Inferior parietal cortex (tissue), 1 donor: ENCODE measurements around the gene CAP2.
A peak's percentile ranks its signal among the peaks of the same experiment; 100 is the strongest.

Experiments
- DNase-seq: peaks from one replicate; pipeline ENCODE4 v3.0.0-alpha.2; 2016; ENCODE audit errors: extremely low spot score

Gene CAP2, protein sequence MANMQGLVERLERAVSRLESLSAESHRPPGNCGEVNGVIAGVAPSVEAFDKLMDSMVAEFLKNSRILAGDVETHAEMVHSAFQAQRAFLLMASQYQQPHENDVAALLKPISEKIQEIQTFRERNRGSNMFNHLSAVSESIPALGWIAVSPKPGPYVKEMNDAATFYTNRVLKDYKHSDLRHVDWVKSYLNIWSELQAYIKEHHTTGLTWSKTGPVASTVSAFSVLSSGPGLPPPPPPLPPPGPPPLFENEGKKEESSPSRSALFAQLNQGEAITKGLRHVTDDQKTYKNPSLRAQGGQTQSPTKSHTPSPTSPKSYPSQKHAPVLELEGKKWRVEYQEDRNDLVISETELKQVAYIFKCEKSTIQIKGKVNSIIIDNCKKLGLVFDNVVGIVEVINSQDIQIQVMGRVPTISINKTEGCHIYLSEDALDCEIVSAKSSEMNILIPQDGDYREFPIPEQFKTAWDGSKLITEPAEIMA

DNA sequence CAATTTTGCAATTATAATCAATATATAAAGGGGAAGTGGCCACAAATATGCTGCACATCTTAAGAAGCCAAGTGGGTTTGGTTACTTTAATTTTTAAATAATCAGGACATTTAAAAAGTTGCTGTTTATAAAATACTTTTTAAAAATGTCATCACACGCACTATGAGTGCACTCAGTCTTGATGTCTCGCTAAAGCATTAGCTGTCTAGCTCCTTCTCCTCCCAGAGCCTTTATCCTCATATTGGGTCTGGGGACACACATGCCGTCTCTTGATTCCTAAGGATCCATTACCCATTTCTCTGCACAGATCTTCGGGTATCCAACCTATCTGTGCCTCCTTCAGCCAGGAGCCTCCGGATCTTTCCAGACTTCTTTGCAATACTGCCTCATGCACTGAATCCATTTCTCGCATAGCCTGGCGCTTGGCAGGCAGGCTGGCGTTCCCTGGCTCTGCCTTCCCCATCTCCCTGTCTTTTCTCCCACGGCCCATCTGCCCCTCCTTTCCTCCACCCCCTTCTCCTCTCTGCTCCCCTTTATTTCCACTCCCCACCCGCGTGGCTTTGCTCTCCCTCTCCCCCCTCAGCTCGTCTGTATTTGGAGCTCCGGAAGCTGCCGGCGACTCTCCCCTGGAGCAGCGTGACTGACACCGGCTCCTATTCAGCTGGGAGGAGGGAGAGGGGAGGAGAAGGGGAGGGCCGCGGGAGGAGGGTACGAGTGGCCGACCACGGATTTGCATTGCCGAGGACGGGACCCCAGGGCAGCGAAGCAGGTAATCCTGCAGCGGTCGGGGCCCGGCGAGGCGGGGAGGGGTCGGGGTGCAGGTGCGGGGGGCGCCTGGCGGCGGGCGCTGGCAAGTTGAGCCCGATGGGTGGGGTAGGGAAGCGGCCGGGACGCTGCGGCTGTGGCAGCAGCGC is at the start of gene CAP2:
Gene CAP2, plus strand, starts transcription at position 618 of the 914 bp plus-strand sequence. CDS start 27,961 bp downstream, outside the sequence.
- DNase-seq = peak; percentile 65

DNA sequence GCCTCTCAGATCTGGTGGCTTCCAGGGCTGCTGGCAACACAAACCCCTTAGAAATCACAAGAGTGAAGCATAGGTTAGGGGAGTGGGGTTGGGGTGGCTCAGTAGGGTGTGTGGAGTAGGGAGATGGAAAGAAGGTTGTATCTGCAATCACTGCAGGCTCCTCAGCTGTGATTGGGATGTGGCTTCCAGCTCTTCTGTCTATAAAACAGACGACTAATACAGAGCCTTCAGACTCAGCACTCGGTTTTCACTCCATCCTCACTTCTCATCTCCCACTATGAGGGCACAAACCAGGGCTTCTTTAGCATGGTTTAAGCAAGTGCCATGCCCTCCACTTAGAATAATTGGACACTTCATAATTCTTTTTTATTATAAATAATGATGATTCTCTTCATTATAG is 46.4 kb upstream of the CAP2 start:
- DNase-seq = no peak

DNA sequence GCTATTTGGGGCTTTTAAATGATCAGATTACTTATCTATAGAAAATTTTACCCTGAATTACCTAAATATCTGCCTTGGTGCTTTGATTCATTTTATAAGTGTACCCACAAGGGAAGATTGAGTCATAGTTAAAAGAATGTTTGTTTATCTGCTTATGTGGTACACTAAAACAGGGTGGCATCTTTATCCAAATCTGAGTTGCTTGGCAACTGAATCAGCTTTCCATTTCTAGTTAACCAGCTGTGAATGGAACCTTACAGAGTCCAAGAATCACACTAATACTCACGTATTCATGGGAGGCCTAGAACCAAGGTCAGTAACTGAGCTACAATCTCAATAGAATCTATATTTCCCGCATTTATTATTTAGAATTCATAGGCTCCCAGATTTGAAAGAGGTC is 44.0 kb upstream of the CAP2 start:
- no peak for DNase-seq

DNA sequence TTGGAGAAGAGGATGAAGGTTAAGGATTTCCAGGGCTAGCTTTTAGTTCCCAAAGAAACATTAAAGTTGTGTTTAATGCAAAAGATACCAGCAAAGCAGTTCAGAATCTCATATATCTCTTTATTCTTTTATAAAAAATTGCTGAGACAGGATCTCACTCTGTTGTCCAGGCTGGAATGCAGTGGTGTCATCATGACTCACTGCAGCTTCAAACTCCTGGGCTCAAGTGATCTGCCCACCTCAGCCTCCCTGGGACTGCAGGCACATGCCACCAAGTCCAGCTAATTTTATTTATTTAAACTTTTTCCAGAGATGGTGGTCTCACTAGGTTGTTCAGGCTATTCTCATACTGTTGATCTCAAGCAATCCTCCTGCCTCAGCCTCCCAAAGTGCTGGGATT is 41.1 kb upstream of the CAP2 start:
- DNase-seq = no peak

DNA sequence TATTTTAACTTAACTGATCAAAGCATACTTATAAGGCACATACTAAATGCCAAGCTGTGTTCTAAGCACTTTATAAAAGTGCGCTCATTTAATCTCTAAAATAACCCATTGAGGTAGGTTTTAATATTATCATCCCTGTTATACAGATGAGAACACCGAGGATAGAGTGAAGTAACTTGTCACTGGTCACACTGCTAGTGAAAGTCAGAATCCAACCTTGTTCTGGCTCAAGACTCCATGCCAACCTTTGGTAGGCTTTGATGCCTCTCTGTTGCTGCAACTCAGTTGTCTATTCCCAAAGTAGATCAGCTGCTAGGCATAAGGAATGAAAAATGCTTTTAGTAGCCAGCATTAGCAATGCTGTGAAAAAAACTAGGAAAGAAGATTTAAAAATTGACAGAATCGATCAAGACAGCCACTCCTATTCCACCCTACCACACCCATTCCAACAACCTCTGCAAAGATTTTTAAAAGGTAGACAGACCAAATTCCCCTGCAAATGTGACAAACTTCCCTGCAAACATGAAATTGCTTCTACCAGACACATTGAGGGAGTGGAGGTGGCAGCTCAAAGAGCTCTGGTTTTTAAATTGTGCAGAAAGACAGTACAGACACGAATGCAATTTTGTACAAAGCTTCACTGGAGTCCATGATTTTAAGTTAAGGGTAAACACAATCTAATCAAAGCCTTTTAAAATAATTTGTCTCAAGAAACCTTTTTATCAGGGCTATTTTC is 39.8 kb upstream of the CAP2 start:
- no peak for DNase-seq

DNA sequence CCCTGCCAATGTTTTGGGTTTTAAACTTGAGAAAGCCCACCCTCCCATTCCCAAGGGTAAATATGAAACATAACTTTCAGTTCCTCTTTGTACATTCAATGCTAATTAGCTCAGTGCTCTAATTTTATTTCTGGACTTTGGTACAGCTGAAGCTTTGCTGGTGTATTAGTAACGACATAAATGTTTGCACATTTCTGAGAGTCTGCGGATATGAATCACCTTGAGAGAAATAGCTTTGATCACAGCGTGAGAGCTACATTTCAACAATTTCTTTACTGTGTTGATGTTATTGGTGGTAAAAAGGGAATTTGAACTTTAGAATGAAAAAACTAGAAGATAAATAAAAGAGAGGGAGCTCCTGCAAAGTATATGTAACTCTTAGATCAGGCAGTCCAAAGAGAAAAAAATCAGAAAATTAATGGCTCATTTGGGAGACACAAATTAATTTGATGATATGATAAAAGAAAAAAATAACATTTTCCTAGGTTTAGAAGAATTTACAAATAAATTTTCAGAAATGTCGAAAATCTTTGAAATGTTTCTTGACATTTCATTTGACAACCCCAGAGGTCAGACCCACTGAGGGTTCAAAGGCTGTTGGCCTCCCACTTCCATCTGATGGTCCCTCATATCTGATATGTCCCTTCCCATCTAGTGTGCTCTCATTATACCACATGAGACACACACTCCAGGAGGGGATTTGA is 38.5 kb upstream of the CAP2 start:
- DNase-seq = no peak

DNA sequence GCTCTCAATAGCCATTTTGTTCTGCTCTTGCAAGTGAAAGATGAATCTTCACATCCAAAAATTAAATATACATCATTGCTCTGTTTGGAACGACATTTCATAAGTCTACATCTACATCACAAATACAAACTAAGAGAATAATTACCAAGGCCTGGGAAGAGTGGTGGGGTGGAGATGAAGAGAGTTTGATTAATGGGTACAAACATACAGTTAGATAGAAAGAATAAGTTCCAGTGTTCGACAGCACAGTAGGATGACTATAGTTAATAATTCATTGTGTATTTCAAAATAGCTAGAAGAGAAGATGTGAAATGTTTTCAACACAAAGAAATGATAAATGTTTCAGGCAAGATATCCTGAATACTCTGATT is 38.0 kb upstream of the CAP2 start:
- DNase-seq = no peak

DNA sequence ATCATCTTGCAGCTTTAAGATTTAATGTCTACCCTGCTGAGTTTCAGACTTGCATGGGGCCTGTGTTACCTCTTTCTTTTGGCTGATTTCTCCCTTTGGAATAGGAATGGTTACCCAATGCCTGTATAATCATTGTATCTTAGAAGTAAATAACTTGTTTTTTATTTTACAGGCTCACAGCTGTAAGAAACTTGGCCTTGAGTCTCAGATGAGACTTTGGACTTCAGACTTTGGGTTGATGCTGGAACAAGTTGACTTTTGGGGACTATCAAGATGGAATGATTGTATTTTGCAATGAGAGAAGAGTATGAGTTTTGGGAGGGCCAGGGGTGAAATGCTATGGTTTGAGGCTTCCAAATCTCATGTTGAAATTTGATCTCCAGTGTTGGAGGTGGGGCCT is 34.9 kb upstream of the CAP2 start:
- no peak for DNase-seq

DNA sequence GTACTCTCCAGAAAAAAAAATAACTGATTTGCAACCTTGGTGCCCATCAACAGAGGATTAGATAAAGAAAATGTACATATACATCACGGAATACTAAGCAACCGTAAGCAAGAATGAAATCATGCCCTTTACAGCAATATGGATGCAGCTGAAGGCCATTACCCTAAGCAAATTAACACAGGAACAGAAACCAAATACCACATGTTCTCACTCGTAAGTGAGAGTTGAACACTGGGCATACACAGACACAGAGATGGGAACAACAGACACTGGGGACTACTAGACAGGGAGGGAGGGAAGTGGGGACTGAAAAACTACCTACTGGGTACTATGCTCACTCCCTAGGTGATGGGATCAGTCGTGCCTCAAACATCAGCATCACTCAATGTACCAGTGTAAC is 32.8 kb upstream of the CAP2 start:
- DNase-seq = no peak

DNA sequence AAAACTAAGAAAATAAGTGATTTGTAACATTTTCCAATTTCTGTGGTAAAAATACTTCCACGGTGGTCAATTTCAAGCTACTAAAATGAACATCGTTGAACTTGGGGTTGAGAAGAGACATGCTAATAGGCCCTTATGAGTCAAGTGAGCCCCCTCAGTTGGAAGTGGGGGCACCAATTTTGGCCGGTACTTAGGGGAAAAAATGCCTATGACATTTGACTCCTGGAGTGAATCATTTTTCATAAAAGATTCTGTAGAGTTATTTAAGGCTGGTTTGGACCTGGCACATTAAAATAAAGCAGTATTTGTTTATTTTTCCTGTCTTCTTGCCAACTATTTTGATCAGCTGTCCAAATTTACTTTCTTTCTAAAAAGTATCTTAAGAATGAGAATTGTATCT is 32.4 kb upstream of the CAP2 start:
- DNase-seq = no peak

DNA sequence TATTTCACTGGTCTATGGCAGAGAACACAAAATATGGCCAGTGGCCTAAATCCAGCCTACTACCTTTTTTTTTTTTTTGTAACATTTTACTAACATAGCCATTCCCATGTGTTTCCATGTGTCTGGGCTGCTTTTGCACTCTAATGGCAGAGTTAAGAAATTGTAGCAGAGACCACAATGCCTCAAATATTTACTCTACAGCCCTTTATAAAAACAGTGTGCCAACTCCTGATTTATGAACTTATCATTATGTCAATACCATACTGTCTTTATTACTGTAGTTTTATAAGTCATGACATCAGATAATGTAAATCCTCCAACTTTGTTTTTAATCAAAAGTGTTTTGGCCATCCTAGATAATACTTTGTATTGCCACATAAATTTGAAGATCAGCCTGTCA is 27.4 kb upstream of the CAP2 start:
- DNase-seq = no peak

DNA sequence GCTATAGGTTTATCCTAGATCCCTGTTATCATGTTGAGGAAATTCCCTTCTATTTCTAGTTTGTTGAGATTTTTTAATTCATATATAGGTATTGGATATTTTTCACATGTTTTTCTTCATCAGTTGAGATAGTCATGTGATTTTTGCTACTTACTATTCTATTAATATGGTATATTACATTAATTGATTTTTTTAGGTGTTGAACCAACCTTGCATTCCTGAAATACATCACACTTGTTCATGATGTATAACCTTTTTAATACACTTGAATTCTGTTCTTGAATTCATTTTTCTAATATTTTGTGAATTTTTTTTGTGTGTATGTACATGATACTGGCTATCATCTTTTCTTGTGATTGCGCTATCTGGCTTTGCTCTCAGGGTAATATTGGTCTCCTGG is 25.5 kb upstream of the CAP2 start:
- no peak for DNase-seq

DNA sequence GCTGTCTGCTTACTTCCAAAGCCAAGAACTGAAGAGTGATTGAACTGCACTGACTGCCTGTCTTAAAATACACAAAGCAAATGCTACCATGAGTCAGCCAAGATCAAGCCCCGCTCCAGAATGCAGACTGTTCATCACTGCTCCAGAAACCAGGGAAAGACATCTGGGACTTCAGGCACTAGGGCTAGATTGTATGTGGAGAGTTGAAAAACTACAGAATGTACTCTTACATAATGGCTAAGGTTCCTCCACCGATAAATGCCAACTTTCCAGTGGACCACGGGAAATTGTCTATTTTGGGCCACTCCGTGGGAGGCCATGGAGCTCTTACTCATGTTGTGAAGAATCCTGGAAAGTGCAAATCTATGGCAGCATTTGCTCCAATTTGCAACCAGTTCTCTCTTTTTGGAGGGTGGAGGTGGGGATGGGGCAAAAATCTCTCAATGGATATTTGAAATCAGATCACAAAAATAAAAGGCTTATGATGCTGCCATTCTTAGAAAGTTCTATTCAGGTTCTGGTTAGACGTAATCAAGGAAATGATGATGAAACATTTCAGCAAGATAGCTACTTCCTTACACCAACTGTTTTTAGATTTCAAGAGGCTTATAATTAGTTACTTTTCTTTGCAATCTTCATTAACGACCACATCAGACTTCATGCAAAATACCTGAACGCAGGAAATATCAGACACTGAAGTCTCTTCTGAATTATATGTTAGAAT is 11.8 kb upstream of the CAP2 start:
- peak; percentile 75 for DNase-seq

DNA sequence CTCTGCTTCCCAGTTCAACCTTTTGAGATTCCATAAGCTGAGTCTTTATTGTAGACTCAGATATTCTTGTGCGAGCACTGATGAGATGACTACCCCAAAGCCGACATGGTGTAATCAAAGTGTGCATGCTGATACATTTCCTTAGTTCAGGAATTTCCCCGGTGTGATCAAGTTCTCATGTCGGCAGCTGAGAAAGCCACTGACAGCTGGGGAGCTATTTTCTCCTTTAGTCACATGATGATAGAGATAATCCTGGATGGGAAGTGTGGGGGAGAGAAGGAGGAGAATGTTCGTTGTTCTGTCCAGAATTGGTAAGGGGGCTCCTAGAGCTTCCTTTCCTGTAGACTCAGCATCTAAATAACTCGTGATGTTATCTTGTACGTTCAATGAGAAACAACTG is 7.7 kb upstream of the CAP2 start:
- DNase-seq = no peak

DNA sequence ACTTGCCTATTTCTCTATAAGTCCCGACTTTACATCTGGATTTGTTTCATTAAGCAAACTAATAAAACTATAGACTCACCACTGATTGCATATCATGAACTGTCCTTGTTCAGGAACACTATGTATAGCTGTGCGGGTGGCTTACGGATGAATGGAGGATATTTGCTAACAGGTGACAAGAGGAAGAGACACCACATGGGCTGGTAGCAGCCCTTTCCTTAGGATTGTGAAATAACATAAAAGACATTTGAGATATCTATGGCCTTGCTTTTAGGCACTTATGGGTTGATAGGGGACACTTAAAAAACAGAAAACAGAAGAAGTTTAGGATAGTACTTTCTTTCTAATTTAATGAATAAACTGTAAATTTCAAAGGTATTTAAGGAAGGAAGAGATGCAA is 5.0 kb upstream of the CAP2 start:
- DNase-seq = no peak

DNA sequence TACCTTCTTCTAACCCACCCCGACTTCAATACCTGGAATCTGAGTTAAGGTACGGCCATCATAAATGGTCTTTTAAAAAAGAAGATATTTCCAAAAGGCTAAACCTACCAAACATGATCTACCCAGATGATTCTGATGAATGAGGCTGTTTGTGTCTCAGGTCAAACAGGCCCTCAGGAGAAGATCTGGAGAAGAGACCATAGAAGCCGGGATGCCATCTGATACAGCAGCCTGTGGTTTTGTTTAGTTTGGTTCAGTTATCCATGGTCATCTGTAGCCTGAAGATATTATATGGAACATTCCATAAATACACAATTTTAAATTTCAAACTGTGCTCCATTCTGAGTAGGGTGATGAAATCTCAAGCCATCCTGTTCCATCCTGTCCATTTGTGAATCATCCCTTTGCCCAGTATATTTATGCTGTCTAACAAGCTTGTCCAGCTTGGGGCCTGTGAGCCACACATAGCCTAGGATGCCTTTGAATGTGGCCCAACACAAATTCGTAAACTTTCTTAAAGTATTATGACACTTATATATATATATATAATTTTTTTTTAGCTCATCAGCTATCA is 4.0 kb upstream of the CAP2 start:
- no peak for DNase-seq

DNA sequence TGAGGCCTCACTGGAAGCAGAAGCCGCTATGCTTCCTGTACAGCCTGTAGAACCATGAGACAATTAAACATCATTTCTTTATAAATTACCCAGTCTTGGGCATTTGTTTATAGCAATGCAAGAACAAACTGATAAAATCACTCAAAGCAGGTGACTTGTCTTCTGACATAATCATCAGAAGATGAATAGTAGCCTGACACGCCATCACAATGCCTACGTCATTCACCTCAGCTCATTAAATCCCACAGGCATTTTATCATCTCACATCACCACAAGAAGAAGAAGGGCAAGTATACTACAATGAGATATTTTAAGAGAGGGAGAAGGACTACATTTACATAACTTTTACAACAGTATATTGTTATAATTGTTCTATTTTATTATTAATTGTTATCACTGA is 3.1 kb upstream of the CAP2 start:
- no peak for DNase-seq

DNA sequence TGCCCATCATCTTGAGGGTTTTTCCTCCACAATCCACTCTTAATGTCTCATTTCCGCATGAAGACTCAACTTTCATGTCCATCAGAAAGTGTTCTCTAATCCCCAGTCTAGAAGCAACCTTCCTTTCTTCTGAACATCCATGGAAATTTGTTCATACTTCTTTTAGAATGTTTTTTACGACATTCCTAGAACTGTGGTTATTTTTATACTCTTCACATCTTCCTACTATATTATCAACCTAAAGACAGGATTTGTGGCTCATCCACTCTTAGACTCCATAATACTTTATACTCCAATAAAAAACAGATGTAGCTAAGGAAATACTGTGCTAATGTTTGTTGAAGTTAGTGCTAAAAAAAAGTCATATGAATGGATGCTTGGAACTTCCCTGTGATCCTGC is 1.4 kb upstream of the CAP2 start:
- DNase-seq = no peak

DNA sequence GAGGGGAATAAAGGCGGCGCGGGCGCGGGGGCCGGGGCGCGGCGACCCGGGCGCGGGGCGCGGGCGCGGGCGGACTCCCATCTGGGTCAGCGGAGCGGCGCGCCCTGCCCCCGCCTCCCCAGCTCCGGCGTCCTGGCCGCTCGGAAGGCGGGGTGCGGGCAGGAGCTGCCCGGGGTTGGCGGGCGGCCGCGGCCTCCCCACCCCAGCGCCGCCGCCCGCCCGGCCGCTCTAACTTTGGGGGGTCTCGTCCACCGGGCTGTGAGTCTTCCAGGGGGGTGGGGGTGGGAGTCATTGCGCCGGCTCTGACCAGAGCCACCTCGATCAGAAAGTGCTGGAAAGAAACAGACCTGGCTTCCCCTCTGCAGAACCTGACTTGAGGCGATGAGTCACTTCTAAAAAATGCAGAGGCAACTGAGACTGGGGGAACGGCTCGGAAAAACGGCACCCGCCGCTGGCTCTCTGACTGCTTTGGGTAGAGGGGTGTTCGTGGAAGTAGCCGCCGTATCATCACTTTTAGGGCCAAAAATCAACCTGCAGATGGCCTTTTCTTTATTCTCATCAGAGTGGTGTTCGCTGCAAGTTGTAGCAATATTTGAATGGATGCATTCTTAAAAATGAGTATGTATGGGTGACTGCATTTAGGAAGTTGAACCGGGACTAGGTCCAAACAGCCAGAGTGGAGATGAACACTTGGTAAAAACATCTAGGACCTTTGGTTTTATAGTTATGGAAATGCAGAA is 667 bp downstream of the CAP2 start:
- no peak for DNase-seq

DNA sequence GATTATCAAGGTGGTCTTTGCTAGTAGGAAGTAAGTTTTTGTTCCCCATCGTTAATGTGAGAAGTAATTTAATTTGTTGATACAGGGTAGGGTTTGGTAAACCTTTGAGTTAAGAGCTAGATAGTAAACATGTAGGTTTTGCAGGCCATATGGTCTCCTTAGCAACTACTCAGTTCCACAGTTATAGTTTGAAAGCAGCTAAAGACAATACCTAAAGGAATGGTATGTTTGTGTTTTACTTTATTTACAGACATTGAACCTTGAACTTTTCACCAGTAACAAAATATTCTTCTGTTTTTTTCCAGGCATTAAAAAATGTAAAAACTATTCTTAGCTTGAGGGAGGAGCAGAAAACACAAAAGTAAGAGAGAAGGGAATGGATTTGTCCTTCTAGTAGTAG is 1.7 kb downstream of the CAP2 start:
- no peak for DNase-seq
